ENCODE results near the gene MLEC.
A peak's percentile ranks its signal among the peaks of the same experiment; 100 is the strongest.
"Not testable (repeated sequence)": the region's sequence is repeated elsewhere in the genome, so short reads cannot be mapped to it uniquely, and the experiment has no call there.

MLEC gene

GRCh38 chr12:120662879-120663278 is 24.1 kb upstream of the MLEC start:
- DNase-seq (ENCODE audit: low read depth in 2 of 2): no peak

DNA sequence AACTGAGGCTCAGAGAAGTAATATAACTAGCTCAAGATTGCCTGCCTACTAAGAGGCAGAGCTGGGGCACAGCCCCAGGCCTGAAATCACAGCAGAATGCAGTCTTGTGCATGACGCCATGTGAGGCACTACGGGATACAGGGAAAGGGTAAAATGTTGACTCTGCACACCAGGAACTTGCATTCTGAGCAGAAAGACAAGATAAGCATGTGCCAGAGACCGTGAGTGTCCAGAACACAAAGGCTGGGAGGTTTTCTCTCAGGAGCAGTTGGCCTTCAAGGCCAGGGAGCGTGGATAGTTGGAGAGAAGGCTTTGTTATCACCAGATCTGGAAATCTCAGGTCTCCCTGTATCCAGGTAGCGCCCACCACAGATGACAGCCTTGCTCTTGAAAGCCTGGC is 23.2 kb upstream of the MLEC start:
- DNase-seq (ENCODE audit: low read depth in 2 of 2): no peak

- no peak for DNase-seq (ENCODE audit: low read depth in 2 of 2)
These were observed 20.2 kb upstream of the MLEC start for GRCh38 chr12:120666571-120667390.

DNA sequence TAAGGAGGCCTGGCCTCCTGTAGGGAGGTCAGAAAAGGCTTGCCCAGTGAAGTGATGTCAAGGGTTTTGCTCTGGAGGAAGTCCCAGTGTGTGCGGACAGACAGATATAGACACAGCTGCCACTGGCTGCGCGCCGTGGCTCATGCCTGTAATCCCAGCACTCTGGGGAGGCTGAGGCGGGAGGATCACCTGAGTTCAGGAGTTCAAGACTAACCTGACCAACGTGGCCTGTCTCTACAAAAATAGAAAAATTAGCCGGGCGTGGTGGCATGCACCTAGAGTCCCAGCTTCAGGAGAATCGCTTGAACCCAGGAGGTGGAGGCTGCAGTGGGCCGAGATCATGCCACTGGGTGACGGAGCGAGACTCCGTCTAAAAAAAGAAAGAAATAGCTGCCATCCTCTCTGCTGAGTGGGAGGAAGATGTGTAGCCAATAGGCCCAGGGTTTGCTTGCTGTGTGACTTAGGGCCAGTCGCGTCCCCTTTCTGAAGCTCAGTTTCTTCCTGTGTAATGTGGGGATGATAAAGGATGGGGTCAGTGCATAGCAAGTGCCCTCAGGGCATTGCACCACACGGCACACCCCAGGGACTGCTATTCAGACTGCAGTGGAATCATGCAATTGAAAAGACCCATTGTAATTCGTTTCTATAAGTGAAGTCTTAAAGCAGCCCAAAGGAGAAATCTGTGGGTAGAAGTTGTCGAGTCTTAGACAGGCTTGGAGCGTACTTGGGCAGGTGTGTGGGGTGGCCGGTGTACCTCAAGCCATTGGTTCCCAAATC is 18.7 kb upstream of the MLEC start:
- no peak for DNase-seq (ENCODE audit: low read depth in 2 of 2)

GRCh38 chr12:120668868-120669840 is 17.8 kb upstream of the MLEC start:
- no peak for DNase-seq (ENCODE audit: low read depth in 2 of 2)

DNA sequence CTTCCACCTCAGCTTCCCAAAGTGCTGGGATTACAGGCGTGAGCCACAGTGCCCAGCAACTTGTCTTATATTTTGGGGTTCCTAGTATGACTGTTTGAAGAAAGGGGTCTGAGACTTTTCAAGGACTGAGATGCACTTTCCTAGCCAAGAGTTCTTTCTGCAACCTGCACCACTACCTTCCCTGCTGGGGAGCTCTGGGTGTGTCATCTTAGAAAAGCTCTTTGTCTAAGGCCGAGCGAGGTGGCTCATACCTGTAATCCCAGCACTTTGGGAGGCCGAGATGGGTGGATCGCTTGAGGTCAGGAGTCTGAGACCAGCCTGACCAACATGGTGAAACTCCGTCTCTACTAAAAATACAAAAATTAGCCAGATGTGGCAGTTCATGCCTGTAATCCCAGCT is 16.7 kb upstream of the MLEC start:
- not testable (repeated sequence) for DNase-seq (ENCODE audit: low read depth in 2 of 2)

GRCh38 chr12:120670667-120671066 is 16.3 kb upstream of the MLEC start:
- no peak for DNase-seq (ENCODE audit: low read depth in 2 of 2)

GRCh38 chr12:120674097-120674636 is 12.8 kb upstream of the MLEC start:
- DNase-seq (ENCODE audit: low read depth in 2 of 2): no peak

DNA sequence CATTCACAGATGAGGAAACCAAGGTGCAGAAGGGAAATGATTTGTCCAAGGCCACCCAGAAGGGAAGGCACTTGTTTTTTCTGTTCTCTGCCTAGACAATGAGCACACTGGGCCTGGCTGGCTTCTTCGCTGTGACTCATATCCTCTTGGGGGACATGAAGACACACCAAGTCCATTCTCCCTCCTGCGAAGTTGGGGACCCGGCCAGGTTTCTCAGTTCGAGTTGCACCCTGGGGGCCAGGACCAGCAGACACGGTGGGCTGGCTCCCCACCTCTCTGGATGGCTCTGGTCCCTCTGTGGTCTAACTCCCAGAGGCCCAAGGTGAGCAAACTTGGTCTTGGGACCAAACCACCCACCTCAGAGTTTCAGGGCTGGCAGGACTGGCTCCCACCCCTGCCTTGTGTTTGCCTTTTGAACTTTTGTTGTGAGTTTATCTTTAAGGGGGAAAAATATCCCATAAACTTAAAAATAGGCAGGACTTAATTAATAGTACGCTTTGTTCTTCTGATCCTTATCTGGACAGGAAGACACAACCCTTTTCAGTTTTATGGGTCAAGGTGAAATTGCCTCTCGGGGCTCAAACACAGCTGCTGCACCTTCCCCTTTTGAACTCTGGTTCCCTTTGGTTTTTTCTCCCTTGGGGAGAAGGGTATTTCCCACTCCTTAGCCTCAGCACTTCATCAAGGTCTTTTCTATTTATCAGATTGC is 9.0 kb upstream of the MLEC start:
- DNase-seq (ENCODE audit: low read depth in 2 of 2): no peak

- no peak for DNase-seq (ENCODE audit: low read depth in 2 of 2)
These were observed 8.4 kb upstream of the MLEC start for GRCh38 chr12:120678572-120678971.

DNA sequence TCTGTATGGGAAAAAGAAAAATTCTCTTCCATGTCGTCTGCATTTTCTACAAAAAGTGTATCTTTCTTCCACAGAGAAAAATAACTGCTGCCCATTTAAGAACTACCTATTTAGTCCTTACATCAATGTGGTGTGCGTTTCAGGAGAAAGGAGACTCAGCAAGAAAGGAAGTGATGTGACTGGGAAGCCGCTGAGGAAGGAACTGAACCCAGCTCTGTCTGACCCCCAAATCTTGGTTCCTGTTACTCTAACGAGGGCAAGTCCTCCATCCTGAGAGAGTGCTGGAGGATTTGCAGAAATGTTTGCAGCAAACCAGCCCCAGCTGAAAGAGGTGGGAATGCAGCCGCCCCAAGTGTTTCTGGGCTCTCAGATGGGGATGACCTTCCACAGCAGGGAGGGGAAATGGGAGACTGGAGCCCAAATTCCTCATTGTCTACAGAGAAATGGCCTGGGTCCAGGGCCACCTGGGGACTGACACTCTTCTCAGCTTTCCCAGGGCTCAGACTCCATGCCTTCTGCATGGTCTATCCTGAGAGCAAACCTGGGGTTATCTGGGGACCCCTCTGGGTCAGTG is 6.7 kb upstream of the MLEC start:
- DNase-seq (ENCODE audit: low read depth in 2 of 2): no peak

- DNase-seq (ENCODE audit: low read depth in 2 of 2): no peak
These were observed 2.4 kb upstream of the MLEC start for GRCh38 chr12:120684523-120684932.

- DNase-seq (ENCODE audit: low read depth in 2 of 2): no peak
These were observed 1.4 kb upstream of the MLEC start for GRCh38 chr12:120685522-120685921.

GRCh38 chr12:120686151-120686689 is 729 bp upstream of the MLEC start:
- DNase-seq (ENCODE audit: low read depth in 2 of 2): peak; percentile 95 to 96

DNA sequence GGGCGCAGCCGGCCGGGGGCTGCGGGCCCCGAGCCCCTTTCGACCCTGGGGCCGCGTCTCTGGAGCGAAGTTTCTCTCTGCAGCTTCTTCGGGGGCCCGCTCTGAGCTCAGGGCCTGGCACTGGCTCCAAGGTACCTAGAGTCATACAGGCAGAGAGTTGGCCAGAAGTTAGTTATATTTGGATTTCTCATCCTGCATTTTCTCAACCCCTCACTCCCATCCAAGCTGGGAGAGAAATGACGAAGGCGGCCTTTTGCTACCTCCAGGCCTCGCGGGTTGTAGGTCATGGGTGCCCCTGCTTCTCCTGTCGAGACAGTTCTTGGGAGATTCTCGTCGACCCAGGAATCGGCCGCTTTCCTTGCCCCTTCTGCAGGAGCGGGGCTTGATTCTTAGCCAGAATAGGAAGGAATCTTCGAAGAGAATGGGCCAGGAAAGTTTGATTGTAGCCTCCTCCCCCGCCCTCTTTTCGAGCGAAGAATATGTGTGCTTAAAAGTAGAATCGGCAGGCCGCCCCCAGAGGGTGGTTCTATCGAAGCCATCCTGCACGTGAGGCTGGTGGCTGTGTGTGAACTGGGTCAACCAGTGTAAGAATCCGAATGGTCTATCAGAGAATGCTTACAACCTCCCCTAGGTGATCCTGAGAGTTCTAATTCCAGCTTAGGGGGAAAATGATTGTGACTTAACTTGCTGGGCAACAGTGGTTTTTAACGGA is 785 bp downstream of the MLEC start:
- DNase-seq (ENCODE audit: low read depth in 2 of 2): no peak

GRCh38 chr12:120688527-120689071 is 1.6 kb downstream of the MLEC start:
- DNase-seq (ENCODE audit: low read depth in 2 of 2): no peak

DNA sequence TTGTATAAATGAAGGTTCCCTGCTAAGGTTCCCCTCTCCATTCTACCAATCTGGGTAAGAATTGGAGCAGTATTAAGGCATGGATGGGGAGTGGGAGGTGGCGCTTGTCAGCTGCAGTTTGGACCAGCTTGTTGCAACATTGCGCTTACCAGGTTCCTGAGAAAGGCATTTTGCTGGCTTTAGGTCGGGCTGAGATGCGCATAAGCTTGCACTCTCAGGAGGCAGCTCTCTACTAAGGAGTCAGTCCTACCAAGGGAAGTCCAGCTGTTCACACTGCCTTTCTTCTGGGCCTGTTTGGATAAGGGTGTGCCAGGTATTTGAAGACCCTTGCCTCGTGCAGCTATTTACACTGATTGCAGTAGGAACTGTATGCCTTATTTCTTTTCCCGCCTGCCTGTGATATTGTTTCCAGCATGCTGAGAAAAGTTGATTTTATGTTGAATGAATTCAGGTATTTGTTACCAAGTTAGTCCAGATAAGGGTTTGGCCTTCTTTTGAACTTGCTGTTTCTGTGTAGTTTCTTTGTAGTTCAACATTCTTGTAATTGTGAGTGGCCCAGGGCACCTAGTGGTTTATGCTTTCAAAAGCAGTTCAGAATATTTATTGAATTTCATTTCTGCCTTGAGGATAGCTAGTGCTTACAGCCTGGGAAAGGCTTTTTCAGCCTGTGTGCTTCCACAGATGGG is 2.6 kb downstream of the MLEC start:
- no peak for DNase-seq (ENCODE audit: low read depth in 2 of 2)

DNA sequence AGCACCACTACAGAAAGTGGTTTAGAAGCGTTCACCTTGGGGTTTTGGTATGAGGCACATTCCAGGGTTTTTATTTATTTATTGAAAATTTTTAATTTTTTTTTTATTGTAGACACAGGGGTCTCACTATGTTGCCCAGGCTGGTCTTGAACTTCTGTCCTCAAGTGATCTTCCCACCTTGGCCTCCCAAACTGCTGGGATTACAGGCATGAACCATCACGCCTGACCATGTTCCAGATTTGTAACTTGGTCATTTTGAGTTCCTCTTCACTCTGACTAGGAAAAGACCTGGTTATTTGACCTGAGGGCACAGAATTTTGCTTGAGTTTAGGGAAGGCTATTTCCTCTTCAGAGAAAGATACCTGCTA is 3.1 kb downstream of the MLEC start:
- DNase-seq (ENCODE audit: low read depth in 2 of 2): no peak

GRCh38 chr12:120690978-120691377 is 4.0 kb downstream of the MLEC start:
- no peak for DNase-seq (ENCODE audit: low read depth in 2 of 2)
